GM06990 (cell line): Measurements from ENCODE around the gene IQCK.

Source experiments
- DNase-seq: peaks from one replicate; pipeline ENCODE4 v3.0.0-alpha.2; 2011; ENCODE audit not compliant: insufficient read length; ENCODE audit errors: extremely low read depth
- H3K27me3 ChIP-seq: replicated peaks from 2 replicates; pipeline ENCODE4 v1.6.0; 2011; ENCODE audit warnings: low read length; ENCODE audit not compliant: control insufficient read depth, insufficient read depth
- H3K36me3 ChIP-seq: 2 replicates; pipeline ENCODE4 v1.5.1; 2011; ENCODE audit warnings: low read length; ENCODE audit not compliant: control insufficient read depth, insufficient read depth
- H3K4me3 ChIP-seq: replicated peaks from 2 replicates; pipeline ENCODE4 v1.5.1; 2011; ENCODE audit warnings: low read depth, mild to moderate bottlenecking, control low read depth, low read length
- TF ChIP-seq, protein P1 (sequence below): IDR thresholded peaks from 2 replicates; pipeline ENCODE4 v1.5.1; 2011; ENCODE audit warnings: low read length, control low read depth, mild to moderate bottlenecking, inconsistent platforms; ENCODE audit not compliant: insufficient read depth, poor library complexity, severe bottlenecking

IQCK gene

DNA sequence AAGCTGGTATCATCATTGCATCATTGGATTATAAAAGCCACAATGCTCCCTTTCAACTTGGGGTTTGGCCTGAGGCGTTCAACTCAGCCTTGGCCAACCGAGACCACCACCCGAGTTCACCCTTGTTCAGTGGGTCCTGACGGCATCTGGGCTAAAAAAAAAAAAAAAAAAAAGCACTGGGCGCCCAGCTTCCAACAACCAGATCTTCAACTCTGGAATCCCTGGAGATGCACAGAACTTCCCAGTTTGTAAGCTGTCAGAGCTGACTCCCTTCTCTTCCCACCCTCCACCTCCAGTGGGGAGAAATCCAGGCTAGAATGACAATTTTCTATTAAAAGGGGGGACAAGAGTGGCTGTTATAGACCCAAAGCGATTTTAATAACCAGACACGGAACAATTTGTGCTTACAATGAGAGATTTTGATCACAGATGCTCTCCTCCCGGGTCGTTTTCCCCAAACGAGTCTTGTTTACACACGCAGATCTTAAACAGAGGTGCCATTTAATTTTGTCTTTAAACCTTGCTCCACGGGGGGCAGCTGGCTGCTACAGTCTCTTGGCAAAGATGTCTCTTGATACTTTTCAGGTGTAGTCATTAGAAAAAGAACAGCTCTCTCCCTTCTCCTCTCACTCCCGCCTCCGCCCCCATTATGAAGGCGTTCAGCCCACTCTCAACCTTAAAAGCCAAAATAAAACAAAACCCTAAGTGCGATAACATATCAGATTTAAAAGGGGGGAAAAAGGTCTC, 139.7 kb downstream of the IQCK start:
- Histone ChIP-seq H3K27me3 (no peaks in the 10 kb centered on the region; the same call in 1 of the 2 replicates), H3K4me3 (no peak overlapping the region), H3K36me3 (no peaks in the 10 kb centered on the region)
- no peak for DNase-seq
- TF ChIP-seq, protein P1, sequence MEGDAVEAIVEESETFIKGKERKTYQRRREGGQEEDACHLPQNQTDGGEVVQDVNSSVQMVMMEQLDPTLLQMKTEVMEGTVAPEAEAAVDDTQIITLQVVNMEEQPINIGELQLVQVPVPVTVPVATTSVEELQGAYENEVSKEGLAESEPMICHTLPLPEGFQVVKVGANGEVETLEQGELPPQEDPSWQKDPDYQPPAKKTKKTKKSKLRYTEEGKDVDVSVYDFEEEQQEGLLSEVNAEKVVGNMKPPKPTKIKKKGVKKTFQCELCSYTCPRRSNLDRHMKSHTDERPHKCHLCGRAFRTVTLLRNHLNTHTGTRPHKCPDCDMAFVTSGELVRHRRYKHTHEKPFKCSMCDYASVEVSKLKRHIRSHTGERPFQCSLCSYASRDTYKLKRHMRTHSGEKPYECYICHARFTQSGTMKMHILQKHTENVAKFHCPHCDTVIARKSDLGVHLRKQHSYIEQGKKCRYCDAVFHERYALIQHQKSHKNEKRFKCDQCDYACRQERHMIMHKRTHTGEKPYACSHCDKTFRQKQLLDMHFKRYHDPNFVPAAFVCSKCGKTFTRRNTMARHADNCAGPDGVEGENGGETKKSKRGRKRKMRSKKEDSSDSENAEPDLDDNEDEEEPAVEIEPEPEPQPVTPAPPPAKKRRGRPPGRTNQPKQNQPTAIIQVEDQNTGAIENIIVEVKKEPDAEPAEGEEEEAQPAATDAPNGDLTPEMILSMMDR: no peak

DNA sequence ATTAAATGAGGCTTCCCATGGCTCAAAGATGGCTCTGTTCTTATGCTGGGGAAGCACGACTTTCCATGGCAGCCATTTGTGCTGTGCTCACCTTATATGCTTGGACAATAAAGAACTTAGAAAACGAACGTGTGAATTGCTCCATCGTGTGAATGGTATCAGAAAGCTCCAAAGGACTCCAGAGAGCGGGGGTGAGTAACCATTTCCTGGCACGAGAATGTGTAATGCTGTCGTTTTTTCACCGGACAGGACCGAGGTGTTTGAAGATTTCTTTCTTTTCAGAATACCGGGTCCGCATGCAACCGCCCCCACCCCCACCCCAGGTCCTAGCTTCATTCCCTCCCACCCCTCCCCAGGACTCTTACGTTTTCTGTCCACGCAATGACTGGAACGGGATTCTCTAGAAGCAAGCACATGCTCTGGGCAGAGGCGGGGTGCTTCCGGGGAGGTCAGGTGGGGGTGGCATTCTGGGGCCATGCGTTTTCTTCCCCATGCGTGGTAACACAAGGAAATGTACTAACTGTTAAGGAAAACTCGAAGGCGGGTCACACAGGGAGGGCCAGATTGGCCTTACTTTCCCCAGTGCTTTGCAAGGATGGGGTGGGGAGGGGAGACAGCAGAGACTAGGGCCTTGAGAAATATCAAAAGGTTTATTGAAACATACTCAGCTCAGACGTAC, 140.4 kb downstream of the IQCK start:
- TF ChIP-seq, protein P1: no peak
- Histone ChIP-seq H3K36me3 (no peaks in the 10 kb centered on the region), H3K27me3 (no peaks in the 10 kb centered on the region; the same call in 1 of the 2 replicates), H3K4me3 (no peak overlapping the region)
- no peak for DNase-seq

DNA sequence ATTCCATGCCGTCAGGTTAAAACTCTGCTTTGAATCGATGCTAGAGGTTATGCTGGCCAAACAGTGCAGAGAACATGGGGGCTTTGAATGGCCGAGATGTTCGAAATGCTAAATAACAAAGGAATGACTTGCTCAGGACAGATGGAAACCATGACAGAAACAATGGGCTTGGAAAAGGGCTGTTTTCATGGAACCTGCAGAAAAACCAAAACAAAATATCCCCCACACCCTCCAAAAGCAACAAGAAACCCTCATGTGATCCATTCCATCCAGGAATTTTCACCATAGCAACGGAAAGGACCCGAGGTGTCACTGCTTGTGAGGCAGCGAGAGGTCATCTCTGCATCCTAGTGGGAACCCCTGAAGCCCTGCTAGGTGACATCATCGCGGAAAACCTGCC, 141.1 kb downstream of the IQCK start:
- Histone ChIP-seq H3K27me3 (no peaks in the 10 kb centered on the region; the same call in 1 of the 2 replicates), H3K36me3 (no peaks in the 10 kb centered on the region), H3K4me3 (no peak overlapping the region)
- TF ChIP-seq, protein P1: no peak
- no peak for DNase-seq

DNA sequence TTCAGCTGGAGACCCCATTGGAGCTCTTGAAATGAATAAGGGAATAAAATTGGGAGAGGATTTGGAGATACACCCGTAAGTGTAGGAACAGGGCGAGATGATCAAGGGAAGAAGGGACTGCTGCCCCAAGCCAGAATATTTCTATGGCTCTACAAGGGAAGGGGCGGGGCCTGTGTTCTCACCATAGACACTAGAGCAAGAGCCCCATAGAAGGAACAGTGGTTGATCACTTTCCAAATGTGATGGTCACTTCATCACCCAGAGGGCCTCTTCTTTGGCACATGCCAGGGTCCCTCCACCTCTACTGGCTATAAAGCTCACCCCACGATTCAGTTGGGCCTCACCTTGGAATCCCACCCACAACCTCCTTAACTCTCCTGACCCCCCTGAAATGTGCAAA, 141.5 kb downstream of the IQCK start:
- no peak overlapping the region for H3K4me3 ChIP-seq
- H3K36me3 ChIP-seq: no peaks in the 10 kb centered on the region
- no peak for DNase-seq
- TF ChIP-seq, protein P1: no peak
- no peaks in the 10 kb centered on the region; the same call in 1 of the 2 replicates for H3K27me3 ChIP-seq

DNA sequence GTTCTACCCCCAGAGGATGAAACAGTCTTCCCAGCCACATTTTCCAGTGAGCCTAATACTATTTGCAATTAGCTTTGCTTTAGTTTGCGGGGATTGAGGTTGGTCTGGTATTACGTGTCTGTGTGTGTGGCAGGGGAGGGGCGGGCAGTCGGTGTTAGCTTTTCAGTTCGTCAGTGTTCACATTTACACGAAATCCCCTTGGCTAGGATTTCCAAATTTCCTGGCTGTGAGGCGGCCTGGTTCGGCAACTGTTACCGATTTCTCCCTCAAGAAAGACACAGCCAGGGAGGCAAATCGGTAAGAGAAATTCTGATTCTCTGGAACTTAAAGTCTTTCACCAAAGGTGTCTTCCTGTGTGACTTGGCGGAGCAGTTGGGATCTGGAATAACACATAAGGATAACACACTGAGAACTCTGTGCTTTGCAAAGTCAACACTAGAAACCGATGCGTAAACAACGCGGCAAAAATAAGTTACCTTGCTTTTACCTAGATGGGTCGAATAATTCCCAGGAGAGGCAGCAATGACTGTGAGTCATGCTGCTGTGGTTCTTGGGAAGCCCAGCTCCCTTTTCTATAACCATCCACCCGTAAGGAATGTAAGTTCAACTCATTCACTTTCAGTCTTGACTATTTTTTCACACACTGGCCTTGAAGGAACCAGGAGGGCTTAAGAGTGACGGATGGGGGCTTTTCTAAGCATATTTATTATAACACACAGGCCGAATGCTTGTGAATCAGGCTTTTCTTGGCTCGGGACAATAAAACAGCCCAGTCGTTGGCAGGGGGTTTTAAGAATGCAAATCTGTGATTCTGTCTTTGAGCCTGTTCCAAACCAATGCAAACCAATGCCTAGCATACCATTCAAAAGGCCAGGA, 142.3 kb downstream of the IQCK start:
- DNase-seq: no peak
- no peaks in the 10 kb centered on the region; the same call in 1 of the 2 replicates for H3K27me3 ChIP-seq
- no peak overlapping the region for H3K4me3 ChIP-seq
- H3K36me3 ChIP-seq: no peaks in the 10 kb centered on the region
- TF ChIP-seq, protein P1: no peak
